ENCODE measurements around the gene GKAP1.
"Not testable (repeated sequence)": the region's sequence is repeated elsewhere in the genome, so short reads cannot be mapped to it uniquely, and the experiment has no call there.

DNA sequence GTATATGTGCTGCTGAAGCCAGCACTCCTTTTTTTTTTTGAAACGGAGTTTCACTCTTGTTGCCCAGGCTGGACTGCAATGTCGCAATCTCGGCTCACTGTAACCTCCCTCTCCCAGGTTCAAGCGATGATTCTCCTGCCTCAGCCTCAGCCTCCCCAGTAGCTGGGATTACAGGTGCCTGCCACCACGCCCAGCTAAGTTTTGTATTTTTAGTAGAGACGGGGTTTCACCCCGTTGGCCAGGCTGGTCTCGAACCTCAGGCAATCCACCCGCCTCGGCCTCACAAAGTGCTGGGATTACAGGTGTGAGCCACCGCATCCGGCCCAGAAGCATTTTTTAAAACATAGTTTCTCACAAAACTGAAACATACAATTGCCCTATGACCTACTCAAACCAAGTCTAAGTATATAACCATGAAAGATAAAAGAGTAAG is 112.3 kb downstream of the GKAP1 start:
- TF ChIP-seq, protein P1, sequence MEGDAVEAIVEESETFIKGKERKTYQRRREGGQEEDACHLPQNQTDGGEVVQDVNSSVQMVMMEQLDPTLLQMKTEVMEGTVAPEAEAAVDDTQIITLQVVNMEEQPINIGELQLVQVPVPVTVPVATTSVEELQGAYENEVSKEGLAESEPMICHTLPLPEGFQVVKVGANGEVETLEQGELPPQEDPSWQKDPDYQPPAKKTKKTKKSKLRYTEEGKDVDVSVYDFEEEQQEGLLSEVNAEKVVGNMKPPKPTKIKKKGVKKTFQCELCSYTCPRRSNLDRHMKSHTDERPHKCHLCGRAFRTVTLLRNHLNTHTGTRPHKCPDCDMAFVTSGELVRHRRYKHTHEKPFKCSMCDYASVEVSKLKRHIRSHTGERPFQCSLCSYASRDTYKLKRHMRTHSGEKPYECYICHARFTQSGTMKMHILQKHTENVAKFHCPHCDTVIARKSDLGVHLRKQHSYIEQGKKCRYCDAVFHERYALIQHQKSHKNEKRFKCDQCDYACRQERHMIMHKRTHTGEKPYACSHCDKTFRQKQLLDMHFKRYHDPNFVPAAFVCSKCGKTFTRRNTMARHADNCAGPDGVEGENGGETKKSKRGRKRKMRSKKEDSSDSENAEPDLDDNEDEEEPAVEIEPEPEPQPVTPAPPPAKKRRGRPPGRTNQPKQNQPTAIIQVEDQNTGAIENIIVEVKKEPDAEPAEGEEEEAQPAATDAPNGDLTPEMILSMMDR (IDR thresholded peaks at IDR 0.05) = not testable (repeated sequence)
- TF ChIP-seq POLR2A (IDR thresholded peaks at IDR 0.05) = not testable (repeated sequence)
